GM12875 (cell line): Measurements from ENCODE around the gene FGD1.

ENCODE experiments used
- H3K4me3 ChIP-seq: one replicate; pipeline ENCODE4 v1.5.1; 2011; ENCODE audit warnings: low read depth, low read length, control low read depth
- TF ChIP-seq, protein P1 (sequence below): IDR thresholded peaks from 2 replicates; pipeline ENCODE4 v1.5.1; 2011; ENCODE audit warnings: low read depth, mild to moderate bottlenecking, control low read depth, inconsistent platforms, low read length, moderate library complexity, borderline replicate concordance; ENCODE audit not compliant: insufficient read depth

Gene FGD1

DNA sequence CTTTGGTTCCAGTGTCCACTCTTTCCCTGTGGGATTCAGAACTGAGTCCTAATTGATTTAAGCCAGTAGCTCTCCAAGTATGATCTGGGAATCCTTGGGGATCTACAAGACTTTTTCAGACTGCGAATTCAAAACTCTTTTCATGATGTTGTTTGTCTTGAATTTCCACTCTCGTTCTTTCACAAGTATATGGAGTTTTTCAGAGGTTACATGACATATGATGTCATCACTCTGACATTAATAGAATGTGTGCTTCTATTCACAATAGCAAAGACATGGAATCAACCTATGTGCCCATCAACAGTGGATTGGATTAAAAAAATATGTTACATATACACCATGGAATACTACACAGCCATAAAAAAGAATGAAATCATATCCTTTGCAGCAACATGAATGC, 79.1 kb downstream of the FGD1 start:
- no peak overlapping the region for H3K4me3 ChIP-seq
- TF ChIP-seq, protein P1, sequence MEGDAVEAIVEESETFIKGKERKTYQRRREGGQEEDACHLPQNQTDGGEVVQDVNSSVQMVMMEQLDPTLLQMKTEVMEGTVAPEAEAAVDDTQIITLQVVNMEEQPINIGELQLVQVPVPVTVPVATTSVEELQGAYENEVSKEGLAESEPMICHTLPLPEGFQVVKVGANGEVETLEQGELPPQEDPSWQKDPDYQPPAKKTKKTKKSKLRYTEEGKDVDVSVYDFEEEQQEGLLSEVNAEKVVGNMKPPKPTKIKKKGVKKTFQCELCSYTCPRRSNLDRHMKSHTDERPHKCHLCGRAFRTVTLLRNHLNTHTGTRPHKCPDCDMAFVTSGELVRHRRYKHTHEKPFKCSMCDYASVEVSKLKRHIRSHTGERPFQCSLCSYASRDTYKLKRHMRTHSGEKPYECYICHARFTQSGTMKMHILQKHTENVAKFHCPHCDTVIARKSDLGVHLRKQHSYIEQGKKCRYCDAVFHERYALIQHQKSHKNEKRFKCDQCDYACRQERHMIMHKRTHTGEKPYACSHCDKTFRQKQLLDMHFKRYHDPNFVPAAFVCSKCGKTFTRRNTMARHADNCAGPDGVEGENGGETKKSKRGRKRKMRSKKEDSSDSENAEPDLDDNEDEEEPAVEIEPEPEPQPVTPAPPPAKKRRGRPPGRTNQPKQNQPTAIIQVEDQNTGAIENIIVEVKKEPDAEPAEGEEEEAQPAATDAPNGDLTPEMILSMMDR = no peak

DNA sequence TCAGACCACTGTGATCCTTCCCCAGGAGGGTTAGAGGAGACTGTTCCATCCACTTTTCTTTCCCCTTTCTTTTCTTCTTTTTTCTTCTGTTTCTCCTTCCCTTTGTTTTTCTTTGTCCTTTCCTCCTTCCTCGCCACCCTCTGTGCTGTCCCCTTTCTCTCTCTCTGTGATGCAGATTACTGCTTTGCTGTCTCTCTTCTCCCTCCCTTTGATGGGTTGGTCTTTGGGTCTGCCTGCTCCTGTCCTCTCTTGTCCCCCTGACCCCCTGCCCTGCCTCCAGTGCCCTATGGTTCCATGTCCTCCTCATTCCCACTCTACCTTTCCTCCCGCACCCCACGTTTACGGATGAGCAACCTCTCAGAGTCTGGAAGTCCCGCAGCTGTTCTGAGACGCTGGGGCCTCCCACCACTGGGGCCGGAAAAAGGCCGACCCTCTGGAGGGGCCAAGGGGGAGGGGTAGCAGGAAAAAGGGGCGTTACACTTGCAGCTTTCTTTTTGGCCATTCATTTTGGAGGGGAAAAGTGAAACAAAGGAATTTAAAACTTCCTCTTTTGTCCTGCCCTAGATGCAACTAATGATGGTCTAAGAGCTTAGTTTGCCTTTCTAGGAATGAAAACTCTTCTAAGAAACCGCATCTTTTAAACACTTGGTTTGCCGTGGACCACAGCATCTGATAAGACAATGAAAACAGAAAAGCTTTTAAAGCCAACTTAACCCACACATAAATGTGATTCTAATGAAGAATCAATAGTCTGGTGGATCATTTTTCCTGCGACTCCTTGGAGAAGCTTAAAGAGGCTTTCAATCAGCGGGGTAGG, 80.3 kb downstream of the FGD1 start:
- TF ChIP-seq, protein P1 = no peak
- H3K4me3 ChIP-seq = no peak overlapping the region

DNA sequence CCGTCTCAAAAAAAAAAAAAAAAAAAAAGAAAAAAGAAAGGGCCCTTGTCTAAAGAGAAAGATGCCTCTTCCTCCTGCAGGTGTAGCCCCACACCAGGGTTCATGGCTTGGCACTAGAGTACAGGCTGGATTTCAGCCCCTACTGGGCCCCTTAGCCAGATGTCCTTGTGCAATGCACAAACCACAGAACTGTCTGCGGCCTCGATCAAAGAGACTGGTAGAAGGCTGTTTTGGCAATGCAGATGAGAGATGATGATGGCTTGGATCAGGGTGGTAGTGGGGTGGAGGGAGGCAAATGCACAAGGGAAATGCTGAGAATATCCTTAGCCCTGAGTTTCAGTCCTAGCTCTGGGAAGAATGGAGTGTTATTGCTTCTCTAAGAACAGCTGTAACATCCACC, 82.3 kb downstream of the FGD1 start:
- no peak overlapping the region for H3K4me3 ChIP-seq
- TF ChIP-seq, protein P1 = no peak

DNA sequence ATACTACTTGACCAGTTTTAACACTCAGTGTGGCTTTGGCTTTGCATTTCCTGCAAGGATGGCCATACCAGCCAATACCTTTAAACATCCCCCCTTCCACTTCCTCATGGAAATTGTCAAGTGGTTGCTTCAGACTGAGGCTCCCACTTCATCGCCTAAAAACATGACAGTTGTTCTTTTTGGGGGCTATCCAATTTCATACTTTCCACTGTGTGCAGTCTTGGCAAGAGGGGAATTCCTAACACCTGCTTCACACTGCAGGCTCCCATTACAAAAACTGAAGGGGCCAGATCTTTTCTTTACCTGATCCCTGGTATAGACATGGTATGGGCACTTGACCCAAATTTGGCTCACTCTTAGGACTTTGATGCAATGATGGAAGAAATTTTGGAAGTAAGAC, 84.3 kb downstream of the FGD1 start:
- no peak overlapping the region for H3K4me3 ChIP-seq
- TF ChIP-seq, protein P1 = no peak

DNA sequence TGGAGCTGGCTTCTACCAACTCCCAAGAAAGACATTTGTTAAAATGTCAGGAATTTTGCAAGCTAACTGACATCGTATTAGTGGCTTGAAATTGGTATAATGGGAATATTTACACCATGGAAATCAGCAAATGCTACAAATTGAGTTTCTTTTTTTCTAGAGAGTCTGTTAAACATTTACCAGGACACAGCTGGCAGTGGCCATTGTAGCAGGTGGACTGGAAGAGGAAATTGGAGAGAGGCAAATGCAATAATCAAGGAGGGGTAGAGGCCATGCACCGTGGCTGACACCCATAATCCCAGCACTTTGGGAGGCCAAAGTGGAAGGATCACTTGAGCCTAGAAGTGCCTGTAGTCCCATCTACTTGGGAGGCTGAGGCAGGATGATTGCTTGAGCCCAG, 88.8 kb downstream of the FGD1 start:
- TF ChIP-seq, protein P1 = no peak
- H3K4me3 ChIP-seq = no peak overlapping the region

DNA sequence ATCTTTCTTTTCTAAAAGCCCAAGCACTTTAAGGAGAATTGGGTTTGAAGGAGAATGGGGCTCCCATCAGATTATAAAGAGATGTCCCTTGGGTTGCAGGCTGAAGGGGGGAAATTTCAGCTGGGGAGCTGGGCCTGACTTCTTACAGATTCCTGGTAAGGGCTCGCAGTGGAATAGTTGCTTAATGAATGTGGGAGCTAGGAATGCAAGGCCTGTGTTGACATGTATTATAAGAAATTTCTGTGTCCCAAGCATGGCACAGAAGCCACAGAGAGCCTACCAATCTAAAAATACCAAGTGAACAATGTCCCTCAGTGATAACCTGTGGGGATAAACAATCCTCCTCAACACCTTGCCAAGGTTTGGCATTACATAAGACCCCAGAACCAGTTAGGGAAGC, 98.9 kb downstream of the FGD1 start:
- H3K4me3 ChIP-seq = no peak overlapping the region
- TF ChIP-seq, protein P1 = no peak
